PC-9 (cell line): ENCODE measurements around the gene ABCB8. TPM values are rescaled to one million over a fixed set of nuclear protein-coding genes. Genes with fewer than 3 reads are reported as not detected.

Experiments used
- BruUV-seq: library from RNA; stranded (reverse); fragments of 400-500 nt; replicated peaks from 2 replicates; lab custom pipeline; 2021; lab: Mats Ljungman, UMichigan
- CTCF ChIA-PET: fragments of 300-600 bp; sonication (Branson Sonifier 250); formaldehyde crosslinking; loops from one replicate; lab custom pipeline; 2022; ENCODE audit warnings: antibody characterized with exemption; lab: Charles Lee
- POLR2A ChIA-PET: fragments of 300-600 bp; sonication (Branson Sonifier 250); formaldehyde crosslinking; loops from one replicate; lab custom pipeline; 2022; ENCODE audit warnings: antibody characterized with exemption; ENCODE audit not compliant: unreplicated experiment; lab: Charles Lee
- DNase-seq, 2 experiments: peaks; one replicate each; pipeline versions ENCODE4 v3.0.0 to v3.0.0-alpha.2; 2015 to 2022; ENCODE audit warnings: mixed read lengths in 1 of 2
- H2AFZ ChIP-seq: fragments of 200-600 bp; sonication (generic); 2 replicates; pipeline ENCODE4 v1.8.1; 2017; ENCODE audit warnings: antibody characterized with exemption
- H3F3A ChIP-seq: fragments of 200-600 bp; sonication (generic); 2 replicates; pipeline ENCODE4 v1.8.1; 2017; ENCODE audit warnings: antibody characterized with exemption, mild to moderate bottlenecking, low read depth; ENCODE audit not compliant: insufficient read depth
- H3K27ac ChIP-seq: fragments of 200-600 bp; sonication (generic); 2 replicates; pipeline ENCODE4 v1.6.1; 2016; ENCODE audit warnings: mixed run types
- H3K27me3 ChIP-seq: fragments of 200-600 bp; sonication (generic); 2 replicates; pipeline ENCODE4 v1.6.1; 2016; ENCODE audit warnings: low read depth, mixed run types; ENCODE audit not compliant: insufficient read depth
- H3K36me3 ChIP-seq: fragments of 200-600 bp; sonication (generic); 2 replicates; pipeline ENCODE4 v1.6.1; 2016; ENCODE audit warnings: low read depth, mixed run types
- H3K4me1 ChIP-seq: fragments of 200-600 bp; sonication (generic); replicated peaks from 2 replicates; pipeline ENCODE4 v1.6.1; 2016; ENCODE audit warnings: mixed run types; ENCODE audit not compliant: insufficient read depth
- H3K4me2 ChIP-seq: fragments of 200-600 bp; sonication (generic); 2 replicates; pipeline ENCODE4 v1.6.1; 2017; ENCODE audit warnings: mixed run types
- H3K4me3 ChIP-seq: fragments of 200-600 bp; sonication (generic); 2 replicates; pipeline ENCODE4 v1.6.1; 2016; ENCODE audit warnings: mixed run types
- H3K79me2 ChIP-seq: fragments of 200-600 bp; sonication (generic); 2 replicates; pipeline ENCODE4 v1.6.1; 2017; ENCODE audit warnings: low read depth, mixed run types
- H3K9me2 ChIP-seq: fragments of 200-600 bp; sonication (generic); 2 replicates; pipeline ENCODE4 v1.8.1; 2017; ENCODE audit warnings: mild to moderate bottlenecking; ENCODE audit not compliant: insufficient read depth
- H3K9me3 ChIP-seq: fragments of 200-600 bp; sonication (generic); 2 replicates; pipeline ENCODE4 v1.8.1; 2016; ENCODE audit warnings: low read depth; ENCODE audit not compliant: insufficient read depth
- H4K20me1 ChIP-seq: fragments of 200-600 bp; sonication (generic); 2 replicates; pipeline ENCODE4 v1.8.1; 2017; ENCODE audit not compliant: insufficient read depth
- EZH2 ChIP-seq: fragments of 200-600 bp; sonication (generic); IDR thresholded peaks from 2 replicates; pipeline ENCODE4 v1.8.0; 2017; ENCODE audit warnings: antibody characterized with exemption, low read depth
- intact Hi-C: fragments of 100-400 bp; cut with micrococcal nuclease; formaldehyde crosslinking; loops from one replicate; pipeline ENCODE4 v1.10.0; 2022; ENCODE audit not compliant: unreplicated experiment
- total RNA-seq: library from RNA; stranded (reverse); gene quantifications from 2 replicates; pipeline ENCODE4 v1.2.3, GENCODE V29; 2021
- TF ChIP-seq, protein P1 (sequence below): fragments of 200-600 bp; sonication (generic); conservative IDR thresholded peaks from 2 replicates; pipeline ENCODE4 v1.6.1; 2017; ENCODE audit warnings: mixed run types, antibody characterized with exemption, mild to moderate bottlenecking, moderate library complexity

The ABCB8 gene
- total RNA-seq, 1 experiment from 2014 or later, result 61.9 TPM

DNA sequence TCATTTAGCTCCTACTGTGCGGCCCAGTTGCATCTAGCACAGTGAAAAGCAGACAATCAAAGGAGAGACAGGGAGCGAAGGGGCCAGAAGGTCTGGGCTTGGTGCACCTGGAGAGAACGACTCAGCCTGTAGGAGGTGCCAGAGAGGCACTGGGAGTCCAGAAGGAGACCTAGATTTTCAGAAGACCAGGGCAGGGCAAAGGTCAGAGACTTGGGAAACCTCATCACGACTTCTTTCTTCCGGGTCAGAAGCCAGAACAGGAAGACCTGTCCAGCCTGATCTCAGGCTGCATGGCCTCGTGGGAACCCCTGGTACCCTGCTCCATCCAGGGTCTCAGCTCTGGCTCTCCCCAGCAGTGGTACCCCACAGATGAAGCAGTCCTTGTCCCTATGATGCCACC is 63.2 kb downstream of the ABCB8 start:
- no peaks in the 10 kb centered on the region for H3K9me2 ChIP-seq
- no peaks in the 10 kb centered on the region for H3K27me3 ChIP-seq
- no peaks in the 10 kb centered on the region for H3K36me3 ChIP-seq
- H2AFZ ChIP-seq, result no peak overlapping the region
- no peak overlapping the region for H3K27ac ChIP-seq
- no peak overlapping the region for H3K4me3 ChIP-seq
- DNase-seq, result no peak
- H3K4me2 ChIP-seq, result no peak overlapping the region
- peaks cover 10% of the 10 kb centered on the region; the same call in 1 of the 2 replicates for H3F3A ChIP-seq
- intact Hi-C loops, result no loop called here
- CTCF ChIA-PET, result no interaction called here
- peaks cover 78% of the 10 kb centered on the region for H4K20me1 ChIP-seq
- peaks cover 96% of the 10 kb centered on the region for H3K79me2 ChIP-seq
- TF ChIP-seq, protein P1, sequence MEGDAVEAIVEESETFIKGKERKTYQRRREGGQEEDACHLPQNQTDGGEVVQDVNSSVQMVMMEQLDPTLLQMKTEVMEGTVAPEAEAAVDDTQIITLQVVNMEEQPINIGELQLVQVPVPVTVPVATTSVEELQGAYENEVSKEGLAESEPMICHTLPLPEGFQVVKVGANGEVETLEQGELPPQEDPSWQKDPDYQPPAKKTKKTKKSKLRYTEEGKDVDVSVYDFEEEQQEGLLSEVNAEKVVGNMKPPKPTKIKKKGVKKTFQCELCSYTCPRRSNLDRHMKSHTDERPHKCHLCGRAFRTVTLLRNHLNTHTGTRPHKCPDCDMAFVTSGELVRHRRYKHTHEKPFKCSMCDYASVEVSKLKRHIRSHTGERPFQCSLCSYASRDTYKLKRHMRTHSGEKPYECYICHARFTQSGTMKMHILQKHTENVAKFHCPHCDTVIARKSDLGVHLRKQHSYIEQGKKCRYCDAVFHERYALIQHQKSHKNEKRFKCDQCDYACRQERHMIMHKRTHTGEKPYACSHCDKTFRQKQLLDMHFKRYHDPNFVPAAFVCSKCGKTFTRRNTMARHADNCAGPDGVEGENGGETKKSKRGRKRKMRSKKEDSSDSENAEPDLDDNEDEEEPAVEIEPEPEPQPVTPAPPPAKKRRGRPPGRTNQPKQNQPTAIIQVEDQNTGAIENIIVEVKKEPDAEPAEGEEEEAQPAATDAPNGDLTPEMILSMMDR, result peak; percentile 61
- TF ChIP-seq EZH2, result no peak
- peaks cover 16% of the 10 kb centered on the region for H3K4me1 ChIP-seq
- no peaks in the 10 kb centered on the region for H3K9me3 ChIP-seq
- BruUV-seq, result no TSS peak
- POLR2A ChIA-PET, result no interaction called here

DNA sequence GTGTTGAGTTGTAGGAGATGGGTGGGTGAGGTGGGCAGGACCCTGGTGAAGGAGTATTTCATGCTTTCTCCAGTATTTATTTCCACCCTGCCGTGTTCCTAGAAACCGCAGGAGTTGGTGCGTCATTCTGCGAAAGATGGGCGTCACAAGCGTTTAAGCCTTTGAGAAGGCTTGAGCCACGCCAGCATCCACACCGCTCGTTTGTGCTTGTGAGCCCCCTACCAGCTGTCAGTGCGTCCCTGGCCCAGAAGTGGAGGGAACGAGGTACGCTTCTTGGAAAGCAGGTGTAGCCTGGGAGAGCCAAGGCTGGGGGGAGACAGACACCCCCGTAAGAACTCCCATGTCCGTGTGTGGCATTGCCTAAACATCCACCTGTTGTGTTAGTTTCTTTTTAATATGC is 63.7 kb downstream of the ABCB8 start:
- H3K4me1 ChIP-seq, result peaks cover 16% of the 10 kb centered on the region
- no peak overlapping the region for H3K4me3 ChIP-seq
- intact Hi-C loops, result no loop called here
- H3K27ac ChIP-seq, result no peak overlapping the region
- no peaks in the 10 kb centered on the region for H3K9me2 ChIP-seq
- peaks cover 13% of the 10 kb centered on the region; the same call in 1 of the 2 replicates for H3F3A ChIP-seq
- ChIA-PET CTCF (no interaction called here), POLR2A (no interaction called here)
- no peak for DNase-seq
- H4K20me1 ChIP-seq, result peaks cover 78% of the 10 kb centered on the region
- no peak overlapping the region for H2AFZ ChIP-seq
- no peak for TF ChIP-seq EZH2
- TF ChIP-seq, protein P1, result no peak
- H3K36me3 ChIP-seq, result no peaks in the 10 kb centered on the region
- H3K79me2 ChIP-seq, result peaks cover 98% of the 10 kb centered on the region
- BruUV-seq, result no TSS peak
- no peaks in the 10 kb centered on the region for H3K9me3 ChIP-seq
- no peaks in the 10 kb centered on the region for H3K27me3 ChIP-seq
- no peak overlapping the region for H3K4me2 ChIP-seq

DNA sequence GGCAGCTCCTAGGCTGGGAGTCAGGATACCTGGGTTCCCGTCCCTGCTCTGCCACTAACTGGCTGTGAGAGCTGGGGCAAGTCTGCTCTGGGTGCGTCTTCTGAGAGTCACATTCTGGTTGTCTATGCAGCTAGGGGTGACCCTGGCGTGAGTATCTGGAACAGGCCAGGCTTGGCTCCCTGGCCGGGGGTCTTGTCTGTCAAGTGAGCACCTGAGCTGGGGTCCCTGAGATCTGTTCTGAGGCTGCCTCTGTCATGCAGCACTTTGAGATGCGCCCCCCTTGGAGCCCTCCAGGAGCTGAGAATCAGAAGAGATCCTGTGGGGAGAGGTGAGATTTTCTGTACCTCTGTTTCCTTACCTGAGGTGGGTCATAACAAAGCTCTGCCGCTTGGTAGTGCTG is 65.5 kb downstream of the ABCB8 start:
- Histone ChIP-seq H3K27ac (no peak overlapping the region), H3K36me3 (no peaks in the 10 kb centered on the region), H2AFZ (no peak overlapping the region), H3K4me2 (no peak overlapping the region), H3K9me3 (no peaks in the 10 kb centered on the region), H3K4me3 (no peak overlapping the region), H3K79me2 (peaks cover 92% of the 10 kb centered on the region), H3K9me2 (no peaks in the 10 kb centered on the region), H3K4me1 (peaks cover 5% of the 10 kb centered on the region; the same call in 1 of the 2 replicates), H3F3A (peaks cover 13% of the 10 kb centered on the region; the same call in 1 of the 2 replicates), H4K20me1 (peaks cover 78% of the 10 kb centered on the region), H3K27me3 (no peaks in the 10 kb centered on the region)
- intact Hi-C loops, result no loop called here
- DNase-seq, result no peak
- BruUV-seq, result no TSS peak
- POLR2A ChIA-PET, result no interaction called here
- TF ChIP-seq EZH2, result no peak
- TF ChIP-seq, protein P1, result no peak
- CTCF ChIA-PET, result no interaction called here
